Uterus (tissue), 2 donors: ENCODE results near the gene NFIA.

Experiments used
- CTCF ChIP-seq, 4 experiments: fragments of 200-600 bp in 2 of 4; fragments of 450-650 bp in 2 of 4; sonication (generic) in 2 of 4; IDR thresholded peaks; one replicate each; pipeline ENCODE4 v1.5.1; 2016 to 2019; ENCODE audit warnings: antibody characterized with exemption in 4 of 4, mild to moderate bottlenecking in 2 of 4, moderate library complexity in 1 of 4
- POLR2A ChIP-seq, 2 donors: fragments of 450-650 bp; IDR thresholded peaks; one replicate each; pipeline ENCODE4 v1.6.1; 2016; ENCODE audit warnings: antibody characterized with exemption in 2 of 2, mild to moderate bottlenecking in 1 of 2, moderate library complexity in 1 of 2

GRCh38 chr1:61058483-61059245 is 23.7 kb upstream of the NFIA start:
- no peak for TF ChIP-seq POLR2A (IDR thresholded peaks at IDR 0.05)
- no peak for TF ChIP-seq CTCF (IDR thresholded peaks at IDR 0.05)
